Measurements from ENCODE around the gene CHST12. TPM values are rescaled to one million over a fixed set of nuclear protein-coding genes. Genes with fewer than 3 reads are reported as not detected.

CHST12 gene
- total RNA-seq, 1 donor from 2014 or later, result 7.5 TPM

- no peak for DNase-seq (ENCODE audit: low read depth, low spot score)
Measured at GRCh38 chr7:2497500-2498336, 94.3 kb downstream of the CHST12 start.

Other genes starting within 250 kb of the CHST12 start
- 47.4 and 53.2 TPM in 2 replicates for gene MAD1L1, start 170.7 kb upstream of the CHST12 start, total RNA-seq
- gene MRM2, start 161.4 kb upstream of the CHST12 start, total RNA-seq, result 17.8 and 18.6 TPM in 2 replicates
- 19.6 and 20.3 TPM in 2 replicates for gene NUDT1, start 161.4 kb upstream of the CHST12 start, total RNA-seq
- gene SNX8, start 89.2 kb upstream of the CHST12 start, total RNA-seq, result 11.1 and 13.1 TPM in 2 replicates
- gene EIF3B, start 48.8 kb upstream of the CHST12 start, total RNA-seq, result 280 and 312 TPM in 2 replicates
- gene GRIFIN, start 72.8 kb downstream of the CHST12 start, total RNA-seq, result not detected in 2 replicates
- 5.8 and 8.6 TPM in 2 replicates for gene LFNG, start 116.2 kb downstream of the CHST12 start, total RNA-seq
- gene BRAT1, start 151.9 kb downstream of the CHST12 start, total RNA-seq, result 19.2 and 31.2 TPM in 2 replicates
- 7.1 and 10.3 TPM in 2 replicates for gene IQCE, start 155.4 kb downstream of the CHST12 start, total RNA-seq
- 48.3 and 54.7 TPM in 2 replicates for gene TTYH3, start 228.4 kb downstream of the CHST12 start, total RNA-seq